Heart left ventricle (tissue), 16 donors: Measurements from ENCODE around the gene ICAM3. TPM values are rescaled to one million over a fixed set of nuclear protein-coding genes. Genes with fewer than 3 reads are reported as not detected.
"Not testable (repeated sequence)": the region's sequence is repeated elsewhere in the genome, so short reads cannot be mapped to it uniquely, and the experiment has no call there.

Experiments used
- ATAC-seq, 4 donors: fragments of 200-7000 bp; cut with Tn5 transposase; one replicate each; pipeline ENCODE4 v1.9.1; 2020 to 2022; ENCODE audit warnings: moderate library complexity in 4 of 4, mild to moderate bottlenecking in 3 of 4, moderate number of reproducible peaks in 1 of 4
- DNase-seq, 5 donors: peaks; one replicate each; pipeline ENCODE4 v3.0.0-alpha.2; 2020
- H3K27ac ChIP-seq, 12 donors: fragments of 200-600 bp; sonication (generic) in 4 of 12; one replicate each; pipeline versions ENCODE4 v1.5.0 to v1.8.0; 2016 to 2022; ENCODE audit warnings: mild to moderate bottlenecking in 2 of 12
- H3K27me3 ChIP-seq, 9 donors: fragments of 200-600 bp; sonication (generic) in 2 of 9; one replicate each; pipeline versions ENCODE4 v1.5.1 to v1.8.0; 2016 to 2022; ENCODE audit warnings: mild to moderate bottlenecking in 3 of 9
- H3K36me3 ChIP-seq, 9 donors: fragments of 200-600 bp; sonication (generic) in 2 of 9; one replicate each; pipeline versions ENCODE4 v1.5.0 to v1.8.0; 2018 to 2022; ENCODE audit warnings: mild to moderate bottlenecking in 2 of 9
- H3K4me1 ChIP-seq, 12 donors: fragments of 200-600 bp; sonication (generic) in 4 of 12; one replicate each; pipeline versions ENCODE4 v1.5.0 to v1.8.0; 2016 to 2022; ENCODE audit warnings: mild to moderate bottlenecking in 3 of 12
- H3K4me3 ChIP-seq, 12 donors: fragments of 200-600 bp; sonication (generic) in 4 of 12; one replicate each; pipeline versions ENCODE4 v1.5.0 to v1.8.0; 2017 to 2022; ENCODE audit warnings: mild to moderate bottlenecking in 9 of 12, moderate library complexity in 4 of 12
- H3K9me3 ChIP-seq, 12 donors: fragments of 200-600 bp; sonication (generic) in 4 of 12; one replicate each; pipeline versions ENCODE4 v1.5.0 to v1.8.0; 2016 to 2022; ENCODE audit warnings: mild to moderate bottlenecking in 1 of 12
- POLR2A ChIP-seq, 2 donors: fragments of 450-650 bp; IDR thresholded peaks; one replicate each; pipeline ENCODE4 v1.6.1; 2017; ENCODE audit warnings: antibody characterized with exemption in 2 of 2, mild to moderate bottlenecking in 2 of 2, moderate library complexity in 2 of 2
- WGBS, 4 donors: extraction: QIAGEN DNeasy Blood & Tissue Kit in 2 of 4; methylation state at CpG; one replicate each; pipeline versions ENCODE4 v1.1.5 to v1.1.7; 2013 to 2018; 5-methylcytosine and 5-hydroxymethylcytosine counted together
- intact Hi-C, 10 donors: fragments of 100-400 bp; cut with DNase I; formaldehyde crosslinking; loops; one replicate each; pipeline versions ENCODE4 v1.11.1 to v1.14.2; 2022
- long read RNA-seq, 3 donors: library from polyadenylated mRNA; unstranded; transcript quantifications; one replicate each; pipeline ENCODE4 v2.0.0, GENCODE V29; 2020 to 2021
- polyA plus RNA-seq, 2 donors: library from polyadenylated mRNA; stranded (reverse); fragments of 200-250 nt; gene quantifications; one replicate each; pipeline ENCODE4 v1.2.3, GENCODE V29; 2013
- total RNA-seq, 9 donors: library from RNA; depleted of rRNA in 2 of 9; stranded (reverse); fragments of >200 nt in 2 of 9; fragmentation: NEBNext Ultra II Directional in 3 of 9; extraction: Animal tissue kit (Norgen Biotek cat#: 25700) in 3 of 9; gene quantifications; one replicate each; pipeline versions ENCODE4 v1.1.0 to v1.2.4, GENCODE V29; 2016 to 2023
- TF ChIP-seq, protein P1 (sequence below), 12 donors: fragments of 200-600 bp; sonication (generic) in 4 of 12; IDR thresholded peaks; one replicate each; pipeline versions ENCODE4 v1.5.0 to v1.8.0; 2018 to 2022; ENCODE audit warnings: antibody characterized with exemption in 12 of 12, mild to moderate bottlenecking in 5 of 12
- donor health status: ischemic (EF 13 %, LVEDD 7.1; RV severe dilation, severe dysfunction).
- donor health status: healthy with polysubstance abuse.
- donor health status: DM: no; HTN: yes; CAD: no.
- donor health status: DM: no; HTN: no; CAD: no.
- donor health status: ischemic (EF 25% LVEDD 6.9; RV normal size, moderate dysfunction).
- donor health status: ischemic (EF 25% LVEDD 5.7; RV mildly dilated, moderate dysfunction).
- donor health status: healthy.
- donor health status: DM: yes; HTN: yes; CAD: no.
- donor health status: ischemic (EF 35%, LVEDD 5.7; RV mildly dilated, moderate dysfunction).
- donor health status: nonischemic (EF 11% LVEDD 7.7; RV severe dilation, severe dysfunction).
- donor health status: DM: yes; HTN: yes; CAD: no.
- donor health status: PGD.
- donor health status: ischemic (EF 29% LVEDD 5.4; RV normal size, mild dysfunction).
- donor health status: nonischemic (EF 23%, LVEDD 6.1; RV moderate dilation, normal function).

ICAM3 gene, protein sequence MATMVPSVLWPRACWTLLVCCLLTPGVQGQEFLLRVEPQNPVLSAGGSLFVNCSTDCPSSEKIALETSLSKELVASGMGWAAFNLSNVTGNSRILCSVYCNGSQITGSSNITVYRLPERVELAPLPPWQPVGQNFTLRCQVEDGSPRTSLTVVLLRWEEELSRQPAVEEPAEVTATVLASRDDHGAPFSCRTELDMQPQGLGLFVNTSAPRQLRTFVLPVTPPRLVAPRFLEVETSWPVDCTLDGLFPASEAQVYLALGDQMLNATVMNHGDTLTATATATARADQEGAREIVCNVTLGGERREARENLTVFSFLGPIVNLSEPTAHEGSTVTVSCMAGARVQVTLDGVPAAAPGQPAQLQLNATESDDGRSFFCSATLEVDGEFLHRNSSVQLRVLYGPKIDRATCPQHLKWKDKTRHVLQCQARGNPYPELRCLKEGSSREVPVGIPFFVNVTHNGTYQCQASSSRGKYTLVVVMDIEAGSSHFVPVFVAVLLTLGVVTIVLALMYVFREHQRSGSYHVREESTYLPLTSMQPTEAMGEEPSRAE
- total RNA-seq (10 to 100 TPM in 8 of 9 donors, 1 to 10 TPM in 1; 5.6 to 24.9 (median 18.3) TPM), polyA plus RNA-seq (10 to 100 TPM in 1 of 2 donors, 1 to 10 TPM in 1; 8.6 to 15.5 TPM)
- long read RNA-seq, donor 1, partial matches to known transcripts = 20 of 24 reads
- long read RNA-seq, donor 1, other reads (novel, unspliced or antisense) = 4 of 24 reads
- long read RNA-seq, donor 2, partial matches to known transcripts = 40 of 44 reads
- long read RNA-seq, donor 2, other reads (novel, unspliced or antisense) = 3 of 44 reads
- long read RNA-seq, donor 3, partial matches to known transcripts = 7 of 9 reads
- long read RNA-seq, donor 3, other reads (novel, unspliced or antisense) = 1 of 9 reads

DNA sequence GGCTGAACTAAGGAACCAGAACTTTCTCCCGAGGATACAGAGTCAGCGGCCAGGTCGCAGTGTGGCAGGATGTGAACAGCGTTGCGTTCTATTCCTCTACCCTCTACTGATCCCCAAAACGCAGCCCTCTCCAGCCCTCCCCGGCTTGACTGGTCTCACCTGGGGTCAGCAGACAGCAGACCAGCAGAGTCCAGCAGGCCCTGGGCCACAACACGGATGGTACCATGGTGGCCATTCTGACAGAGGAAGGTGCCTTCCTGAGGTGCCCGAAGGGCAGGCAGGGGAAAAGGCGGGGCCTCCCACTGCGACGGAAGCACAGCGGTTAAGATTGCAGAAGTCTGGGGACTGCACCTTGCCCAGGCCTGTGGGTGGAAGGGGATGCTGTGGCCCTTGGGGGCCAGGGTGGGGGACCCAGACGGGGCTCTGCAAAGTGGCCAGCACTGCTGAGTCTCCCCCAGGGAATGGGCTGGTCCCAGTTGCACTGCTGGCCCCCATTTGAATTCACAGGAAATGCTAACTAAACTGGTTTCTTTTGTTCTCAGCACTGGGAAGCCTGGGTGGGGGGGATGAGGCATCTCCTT, at the start of gene ICAM3:
Gene ICAM3, minus strand, starts transcription at position 245 of the 581 bp plus-strand sequence. Its CDS starts 10 bp downstream, at position 235.
- intact Hi-C loops = loop anchor here in 2 of 10 donors (10.0 kb wide), 1 partner anchor 45 kb away; the partner anchor contains the start of gene TYK2 (in 2 of the 2)
- peak in 1 of 5 donors; percentile 47 for DNase-seq
- TF ChIP-seq POLR2A (IDR thresholded peaks at IDR 0.05) = no peak
- TF ChIP-seq, protein P1, sequence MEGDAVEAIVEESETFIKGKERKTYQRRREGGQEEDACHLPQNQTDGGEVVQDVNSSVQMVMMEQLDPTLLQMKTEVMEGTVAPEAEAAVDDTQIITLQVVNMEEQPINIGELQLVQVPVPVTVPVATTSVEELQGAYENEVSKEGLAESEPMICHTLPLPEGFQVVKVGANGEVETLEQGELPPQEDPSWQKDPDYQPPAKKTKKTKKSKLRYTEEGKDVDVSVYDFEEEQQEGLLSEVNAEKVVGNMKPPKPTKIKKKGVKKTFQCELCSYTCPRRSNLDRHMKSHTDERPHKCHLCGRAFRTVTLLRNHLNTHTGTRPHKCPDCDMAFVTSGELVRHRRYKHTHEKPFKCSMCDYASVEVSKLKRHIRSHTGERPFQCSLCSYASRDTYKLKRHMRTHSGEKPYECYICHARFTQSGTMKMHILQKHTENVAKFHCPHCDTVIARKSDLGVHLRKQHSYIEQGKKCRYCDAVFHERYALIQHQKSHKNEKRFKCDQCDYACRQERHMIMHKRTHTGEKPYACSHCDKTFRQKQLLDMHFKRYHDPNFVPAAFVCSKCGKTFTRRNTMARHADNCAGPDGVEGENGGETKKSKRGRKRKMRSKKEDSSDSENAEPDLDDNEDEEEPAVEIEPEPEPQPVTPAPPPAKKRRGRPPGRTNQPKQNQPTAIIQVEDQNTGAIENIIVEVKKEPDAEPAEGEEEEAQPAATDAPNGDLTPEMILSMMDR (IDR thresholded peaks at IDR 0.05) = no peak
- peak within 1 kb of the TSS in 3 of 12 donors; percentile 19 to 51 (median 19) for H3K4me3 ChIP-seq
- peak within 1 kb of the TSS in 1 of 12 donors; percentile 75 for H3K27ac ChIP-seq
- no peaks in the 10 kb centered on the region for H3K27me3 ChIP-seq
- H3K36me3 ChIP-seq = no peaks in the 10 kb centered on the region
- 59 to 79% (median 66%) methylated on average over 8 to 14 of the region's 14 CpGs for WGBS, 4 donors
- H3K4me1 ChIP-seq = peaks cover 0 to 30% (median 8%) of the 10 kb centered on the region in 12 donors
- ATAC-seq = peak in 1 of 4 donors; percentile 11
- H3K9me3 ChIP-seq = no peaks in the 10 kb centered on the region

DNA sequence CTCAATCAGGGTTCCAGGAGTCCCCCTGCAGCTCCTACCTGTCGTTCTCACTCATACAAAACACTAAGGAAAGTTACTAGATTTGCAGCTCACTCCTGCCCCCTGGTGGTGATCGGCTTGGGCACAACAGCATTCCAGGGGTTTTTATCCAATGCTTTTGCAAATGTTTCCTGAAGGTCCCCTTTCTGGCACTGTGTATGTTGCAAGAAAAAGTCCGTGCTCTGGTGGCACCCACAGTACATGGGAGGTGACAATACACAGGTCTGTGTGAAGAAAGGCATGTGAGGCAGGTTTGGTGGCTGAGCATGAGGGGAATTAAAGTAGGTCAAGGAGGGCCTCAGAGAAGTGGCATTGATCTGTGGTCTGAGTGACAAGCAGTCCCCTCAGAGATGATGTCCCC, 49.5 kb upstream of the ICAM3 start:
- Histone ChIP-seq H3K4me3 (no peak overlapping the region), H3K27ac (no peak overlapping the region), H3K27me3 (no peaks in the 10 kb centered on the region), H3K9me3 (no peaks in the 10 kb centered on the region), H3K36me3 (peaks cover 0 to 37% (median 32%) of the 10 kb centered on the region in 9 donors), H3K4me1 (peaks cover 0 to 13% (median 6%) of the 10 kb centered on the region in 12 donors)
- WGBS, 4 donors = 0 to 3% (median 1%) methylated on average over 3 of the region's 3 CpGs
- intact Hi-C loops = loop anchor here in 9 of 10 donors (1.0 to 10.0 kb wide), 9 partner anchors 54 to 457 kb away; partner anchors contain the start of genes OLFM2 (in 3 of the 9), ICAM3 (in 2 of the 9), RAVER1 (in 2 of the 9) and EIF3G (in 1 of the 9)
- TF ChIP-seq, protein P1 (IDR thresholded peaks at IDR 0.05) = peak; percentile 88 to 98 (median 94)
- TF ChIP-seq POLR2A (IDR thresholded peaks at IDR 0.05) = no peak
- ATAC-seq = peak; percentile 39 to 71 (median 62)
- DNase-seq = peak; percentile 77 to 89 (median 85)

DNA sequence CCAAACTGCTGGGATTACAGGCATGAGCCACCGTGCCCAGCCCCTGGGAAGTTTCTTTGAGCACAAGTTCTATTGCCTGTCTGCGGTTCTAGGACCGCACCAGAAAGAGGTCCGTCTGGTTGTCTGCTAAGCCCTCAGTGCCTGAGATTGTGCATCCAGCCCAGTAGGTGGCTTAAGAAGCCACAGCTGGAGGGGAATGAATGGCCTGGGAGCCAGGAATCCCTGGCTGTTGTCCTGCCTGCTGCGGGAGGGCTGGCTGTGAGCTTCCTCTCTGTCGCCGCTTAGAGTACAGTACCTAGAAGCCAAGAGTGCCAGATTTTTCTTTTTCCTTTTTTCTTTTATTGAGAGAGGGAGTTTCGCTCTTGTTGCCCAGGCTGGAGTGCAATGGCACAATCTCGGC, 45.2 kb upstream of the ICAM3 start:
- TF ChIP-seq POLR2A (IDR thresholded peaks at IDR 0.05) = no peak
- TF ChIP-seq, protein P1 (IDR thresholded peaks at IDR 0.05) = no peak
- H3K27ac ChIP-seq = no peak overlapping the region
- H3K9me3 ChIP-seq = no peaks in the 10 kb centered on the region
- DNase-seq (no peak), ATAC-seq (no peak)
- 77 to 84% (median 79%) methylated on average over 5 to 9 of the region's 9 CpGs for WGBS, 4 donors
- intact Hi-C loops = loop anchor here in 7 of 10 donors (5.0 to 10.0 kb wide), 4 partner anchors 50 to 450 kb away; partner anchors contain the start of genes OLFM2 (in 3 of the 7), RAVER1 (in 3 of the 7), ICAM3 (in 2 of the 7) and EIF3G (in 1 of the 7)
- no peak overlapping the region for H3K4me3 ChIP-seq
- no peaks in the 10 kb centered on the region for H3K27me3 ChIP-seq
- H3K4me1 ChIP-seq = peaks cover 0 to 30% (median 14%) of the 10 kb centered on the region in 12 donors
- no peaks in the 10 kb centered on the region for H3K36me3 ChIP-seq

DNA sequence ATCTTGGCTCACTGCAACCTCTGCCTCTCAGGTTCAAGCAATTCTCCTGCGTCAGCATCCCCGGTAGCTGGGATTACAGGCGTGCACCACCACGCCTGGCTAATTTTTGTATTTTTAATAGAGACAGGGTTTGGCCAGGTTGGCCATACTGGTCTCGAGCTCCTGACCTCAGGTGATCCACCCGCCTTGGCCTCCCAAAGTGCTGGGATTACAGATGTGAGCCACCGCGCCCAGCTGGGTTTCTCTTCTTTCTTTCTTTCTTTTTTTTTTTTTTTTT, 43.7 kb upstream of the ICAM3 start:
- H3K27me3 ChIP-seq, H3K9me3 ChIP-seq, H3K4me3 ChIP-seq, DNase-seq, ATAC-seq: not testable (repeated sequence)
- H3K4me1 ChIP-seq = peaks cover 0 to 37% (median 12%) of the 10 kb centered on the region in 12 donors
- intact Hi-C loops = loop anchor here in 7 of 10 donors (5.0 to 10.0 kb wide), 4 partner anchors 48 to 448 kb away; partner anchors contain the start of genes OLFM2 (in 3 of the 7), RAVER1 (in 3 of the 7), ICAM3 (in 2 of the 7) and EIF3G (in 1 of the 7)
- peaks cover 0 to 10% (median 4%) of the 10 kb centered on the region in 9 donors for H3K36me3 ChIP-seq
- 84 to 96% (median 91%) methylated on average over 8 of the region's 8 CpGs for WGBS, 4 donors
- peak overlapping the region in 3 of 12 donors; percentile 26 to 55 (median 32) for H3K27ac ChIP-seq
